Activated CD4-positive, alpha-beta memory T cell treated with anti-CD3 and anti-CD28 coated beads for 36 hours (primary cell): Measurements from ENCODE around the gene ABCB9. TPM values are rescaled to one million over a fixed set of nuclear protein-coding genes. Genes with fewer than 3 reads are reported as not detected.

ENCODE experiments used
- CTCF ChIA-PET: fragments of 350-600 bp; sonication (Branson Sonifier 250); formaldehyde crosslinking; loops from one replicate; lab custom pipeline; 2021; ENCODE audit warnings: antibody characterized with exemption, inconsistent platforms; lab: Charles Lee
- POLR2A ChIA-PET: fragments of 350-600 bp; sonication (Branson Sonifier 250); formaldehyde crosslinking; loops from one replicate; lab custom pipeline; 2021; ENCODE audit warnings: antibody characterized with exemption; lab: Charles Lee
- DNase-seq: peaks from one replicate; pipeline ENCODE4 v3.0.0-alpha.2; 2020
- H3K27ac Mint-ChIP-seq: one replicate; pipeline ENCODE4 v1.8.0; 2021; ENCODE audit warnings: mixed read lengths
- H3K27me3 Mint-ChIP-seq: one replicate; pipeline ENCODE4 v1.8.0; 2021; ENCODE audit warnings: mixed read lengths
- H3K36me3 Mint-ChIP-seq: one replicate; pipeline ENCODE4 v1.8.0; 2021; ENCODE audit warnings: mixed read lengths
- H3K4me1 Mint-ChIP-seq: one replicate; pipeline ENCODE4 v1.8.0; 2021; ENCODE audit warnings: low read depth, mixed read lengths
- H3K4me3 Mint-ChIP-seq: one replicate; pipeline ENCODE4 v1.8.0; 2021; ENCODE audit warnings: mild to moderate bottlenecking, mixed read lengths
- H3K9me3 Mint-ChIP-seq: one replicate; pipeline ENCODE4 v1.8.0; 2021; ENCODE audit warnings: mixed read lengths
- intact Hi-C: fragments of 100-400 bp; cut with micrococcal nuclease; formaldehyde crosslinking; loops from one replicate; pipeline ENCODE4 v1.15.1; 2023
- total RNA-seq, 2 experiments: library from RNA; stranded (reverse); gene quantifications; one replicate each; pipeline ENCODE4 v1.2.3, GENCODE V29; 2021

Gene ABCB9
- total RNA-seq, 2 experiments from 2014 or later = 2.7 to 3.6 TPM

DNA sequence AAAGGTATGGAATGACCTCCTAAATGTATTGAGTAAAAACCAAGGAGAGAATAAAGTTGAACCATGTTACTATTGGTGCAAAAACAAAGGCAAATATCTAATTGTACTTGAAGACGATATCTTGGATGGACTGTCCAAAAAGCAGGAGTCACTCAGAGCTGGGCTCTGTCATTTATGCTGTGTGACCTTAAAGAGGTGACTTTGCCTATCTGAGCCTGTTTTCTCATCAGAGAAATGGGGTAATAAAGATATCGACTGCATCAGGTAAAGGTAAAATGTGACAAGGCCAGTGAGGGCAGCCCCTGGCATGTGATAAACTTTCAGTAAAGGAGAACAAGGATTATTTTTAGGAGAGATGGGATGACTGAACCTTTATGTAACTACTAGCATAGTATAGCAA, 1.8 kb upstream of the ABCB9 start:
- ChIA-PET POLR2A (interaction anchor here (0.6 kb wide), 1 partner anchor 64 kb away, joined by 4 read pairs; no protein-coding TSS in a partner anchor), CTCF (interaction anchor here (0.7 to 1.5 kb wide), 2 partner anchors 22 to 107 kb away, joined by 3 read pairs; no protein-coding TSS in a partner anchor)
- Mint-ChIP-seq H3K36me3 (no peaks in the 10 kb centered on the region), H3K4me3 (no peak overlapping the region), H3K9me3 (no peaks in the 10 kb centered on the region), H3K4me1 (peaks cover 7% of the 10 kb centered on the region), H3K27ac (no peak overlapping the region), H3K27me3 (no peaks in the 10 kb centered on the region)
- no peak for DNase-seq
- intact Hi-C loops = no loop called here

DNA sequence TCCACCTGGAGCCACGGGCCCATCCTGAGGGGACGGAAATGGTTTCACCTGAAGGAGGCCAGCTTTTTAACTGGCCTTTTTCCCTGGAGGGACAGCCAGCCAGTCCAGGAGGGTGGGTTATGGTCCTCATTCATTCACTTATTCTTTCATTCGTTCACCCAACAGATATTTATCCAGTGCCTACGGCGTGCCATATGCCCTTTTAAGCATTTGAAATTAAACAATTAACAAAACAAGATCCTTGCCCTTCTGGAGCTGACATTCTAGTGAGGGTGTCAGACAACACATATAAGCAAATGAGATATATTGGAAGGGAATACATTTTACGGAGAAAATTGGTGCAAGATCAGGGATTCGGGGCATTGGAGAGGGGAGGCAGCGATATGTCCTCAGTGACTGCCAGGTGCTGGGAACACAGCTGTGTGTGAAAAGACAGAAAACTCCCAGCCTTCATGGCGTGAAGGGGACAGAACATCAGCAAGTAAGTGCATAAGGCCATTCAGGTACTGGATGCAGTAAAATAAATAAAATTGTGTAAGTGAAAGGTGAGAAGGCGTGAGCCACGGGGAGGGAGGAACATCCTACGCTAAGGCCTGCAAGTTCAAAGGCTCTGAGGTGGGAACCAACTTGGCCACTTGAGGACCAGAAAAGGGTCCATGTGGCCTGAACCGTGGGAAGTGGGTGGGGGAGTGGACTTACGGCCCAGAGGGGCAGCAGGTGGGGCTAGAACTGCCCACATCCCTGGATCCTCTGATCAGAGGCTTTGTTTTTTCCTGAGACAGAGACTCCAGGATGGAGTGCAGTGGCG, 684 bp upstream of the ABCB9 start:
- H3K9me3 Mint-ChIP-seq = no peaks in the 10 kb centered on the region
- no peaks in the 10 kb centered on the region for H3K36me3 Mint-ChIP-seq
- CTCF ChIA-PET = interaction anchor here (0.7 to 1.9 kb wide), 5 partner anchors 8 to 106 kb away, joined by 3 to 7 read pairs (median 4); partner anchors contain the start of gene OGFOD2
- no peak for DNase-seq
- H3K27me3 Mint-ChIP-seq = no peaks in the 10 kb centered on the region
- no peak overlapping the region for H3K27ac Mint-ChIP-seq
- POLR2A ChIA-PET = interaction anchor here (1.7 to 2.2 kb wide), 3 partner anchors 7 to 76 kb away, joined by 3 to 12 read pairs (median 5); partner anchors contain the start of gene OGFOD2
- H3K4me1 Mint-ChIP-seq = peaks cover 5% of the 10 kb centered on the region
- intact Hi-C loops = loop anchor here (1.0 kb wide), 1 partner anchor 7 kb away; no protein-coding TSS in a partner anchor
- H3K4me3 Mint-ChIP-seq = peak overlapping the region; percentile 20

DNA sequence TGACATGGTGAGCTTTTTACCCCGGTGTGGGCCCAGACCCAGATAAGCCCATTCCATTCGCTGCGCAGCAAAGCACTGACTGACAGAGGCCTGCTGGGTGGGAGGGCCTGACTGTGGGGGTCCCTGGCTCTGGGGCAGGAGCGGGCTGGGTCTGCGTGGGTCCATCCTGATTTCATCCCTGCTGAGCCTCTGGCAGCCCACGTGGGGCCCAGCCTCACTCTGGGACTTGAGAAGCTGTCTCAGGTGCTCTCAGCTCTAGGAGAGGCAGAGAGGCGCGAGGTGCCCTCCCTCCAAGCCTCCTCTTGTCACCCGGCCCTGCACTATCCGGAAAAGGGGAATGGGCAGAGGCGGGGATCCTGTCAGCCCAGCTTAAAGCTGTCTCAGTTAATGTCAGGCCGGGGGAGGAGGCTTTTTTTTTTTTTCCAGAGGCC, 927 bp downstream of the ABCB9 start:
- CTCF ChIA-PET = interaction anchor here (1.9 kb wide), 1 partner anchor 12 kb away, joined by 6 read pairs; no protein-coding TSS in a partner anchor
- intact Hi-C loops = no loop called here
- no peaks in the 10 kb centered on the region for H3K36me3 Mint-ChIP-seq
- H3K4me3 Mint-ChIP-seq = peak overlapping the region; percentile 62
- POLR2A ChIA-PET = interaction anchor here (0.6 to 2.2 kb wide), 3 partner anchors 9 to 212 kb away, joined by 3 to 12 read pairs (median 5); partner anchors contain the start of gene OGFOD2
- no peaks in the 10 kb centered on the region for H3K9me3 Mint-ChIP-seq
- DNase-seq = no peak
- H3K27ac Mint-ChIP-seq = no peak overlapping the region
- peaks cover 5% of the 10 kb centered on the region for H3K4me1 Mint-ChIP-seq
- H3K27me3 Mint-ChIP-seq = no peaks in the 10 kb centered on the region

DNA sequence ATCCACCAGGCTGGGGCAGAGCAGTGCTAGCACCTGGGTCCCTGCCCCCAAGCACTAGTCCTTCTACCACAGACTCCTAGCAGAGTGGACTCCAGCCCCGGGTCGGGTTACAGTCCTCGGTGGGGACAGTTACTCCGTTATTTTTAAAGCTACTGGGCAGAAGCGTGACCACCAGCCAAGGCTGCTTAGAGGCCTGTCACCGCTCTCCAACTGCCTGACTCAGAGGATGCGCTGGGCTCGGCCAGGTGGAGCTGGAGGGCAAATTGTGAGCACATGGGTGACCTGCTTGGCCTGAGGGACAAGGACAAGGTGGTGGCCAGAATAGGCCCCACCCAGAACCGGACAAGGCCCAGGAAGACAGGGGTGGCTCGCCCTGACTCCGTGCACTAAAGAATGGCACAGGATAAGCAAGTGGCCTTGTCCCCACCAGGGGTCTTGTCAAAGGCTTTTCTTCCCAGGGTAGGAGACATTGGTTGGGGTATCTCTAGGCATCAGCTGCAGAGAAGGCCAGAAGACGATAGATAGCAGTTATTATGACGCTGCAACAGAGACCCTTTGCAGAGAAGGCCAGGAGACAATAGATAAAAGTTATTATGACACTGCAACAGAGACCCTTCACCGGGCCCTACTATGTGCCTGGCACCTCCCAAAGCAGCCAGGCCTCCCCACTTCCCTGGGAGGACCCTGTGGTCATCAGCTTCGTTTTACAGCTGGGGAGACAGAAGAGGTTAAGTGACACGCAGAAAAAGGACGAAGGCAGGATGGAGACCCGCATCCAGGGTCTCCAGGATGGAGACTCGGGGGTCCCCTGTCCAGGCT, 1.6 kb downstream of the ABCB9 start:
- Mint-ChIP-seq H3K9me3 (no peaks in the 10 kb centered on the region), H3K27ac (no peak overlapping the region), H3K36me3 (no peaks in the 10 kb centered on the region), H3K4me1 (peaks cover 5% of the 10 kb centered on the region), H3K4me3 (peak overlapping the region; percentile 46), H3K27me3 (no peaks in the 10 kb centered on the region)
- no peak for DNase-seq
- intact Hi-C loops = no loop called here
- CTCF ChIA-PET = no interaction called here
- POLR2A ChIA-PET = interaction anchor here (0.6 to 1.8 kb wide), 2 partner anchors 9 to 211 kb away, joined by 3 to 5 read pairs; no protein-coding TSS in a partner anchor

DNA sequence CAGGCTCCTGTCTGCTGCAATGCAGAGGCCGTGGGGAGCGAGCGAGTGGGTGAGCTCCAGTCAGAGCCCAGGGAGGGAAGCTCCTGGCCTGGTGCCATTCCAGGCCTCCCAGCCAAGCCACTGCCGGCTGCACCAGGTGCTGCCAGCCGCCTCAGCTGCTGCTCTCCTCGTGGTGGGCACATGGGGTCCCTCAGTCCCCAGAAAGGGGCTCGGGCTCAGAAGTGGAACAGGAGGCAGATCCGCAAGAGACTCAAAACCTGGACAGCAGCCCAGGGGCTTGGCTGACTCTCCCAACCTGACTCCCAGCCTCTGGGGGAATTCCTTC, 2.4 kb downstream of the ABCB9 start:
- Mint-ChIP-seq H3K27ac (no peak overlapping the region), H3K9me3 (no peaks in the 10 kb centered on the region), H3K36me3 (no peaks in the 10 kb centered on the region), H3K27me3 (no peaks in the 10 kb centered on the region), H3K4me3 (no peak overlapping the region), H3K4me1 (peaks cover 5% of the 10 kb centered on the region)
- POLR2A ChIA-PET = no interaction called here
- DNase-seq = no peak
- intact Hi-C loops = no loop called here
- CTCF ChIA-PET = interaction anchor here (1.5 kb wide), 1 partner anchor 103 kb away, joined by 3 read pairs; no protein-coding TSS in a partner anchor

DNA sequence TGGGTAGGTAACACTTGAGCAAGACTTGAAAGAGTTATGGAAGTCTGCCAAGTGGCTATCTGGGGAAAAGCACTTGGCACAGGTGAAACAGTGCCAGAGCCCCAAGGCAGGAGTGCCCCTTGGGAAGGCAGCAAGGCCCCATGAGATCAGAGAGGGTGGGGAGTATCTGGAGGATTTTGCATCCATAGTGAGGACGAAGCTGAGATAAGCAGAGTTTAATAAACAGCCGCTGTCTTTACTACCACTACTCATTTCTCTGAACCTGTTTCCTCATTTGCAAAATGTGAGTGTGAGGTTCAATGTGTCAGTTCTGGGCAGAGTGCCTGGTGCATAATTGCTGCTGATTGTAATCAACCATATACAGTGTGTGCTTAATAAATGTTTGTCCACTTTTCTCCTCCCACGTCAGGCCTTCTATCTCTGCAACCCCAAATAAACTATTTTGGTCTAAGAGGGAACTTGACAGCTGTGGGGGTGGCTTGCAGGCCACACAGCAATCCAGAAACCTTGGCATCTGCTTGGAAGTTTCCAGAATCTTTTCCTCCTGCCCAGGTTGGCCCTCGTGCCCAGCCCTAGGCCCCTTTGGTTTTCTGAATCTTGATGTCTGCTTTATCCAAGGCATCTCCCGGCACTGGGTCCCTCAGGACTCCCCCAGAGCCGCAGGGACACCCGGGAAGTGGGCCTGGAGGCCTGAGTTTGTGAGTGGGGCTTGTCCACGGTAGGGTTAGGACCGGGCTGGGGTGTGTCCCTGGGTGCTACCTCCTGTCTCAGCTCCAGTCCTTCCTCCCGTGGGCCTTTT, 4.5 kb downstream of the ABCB9 start:
- no peaks in the 10 kb centered on the region for H3K27me3 Mint-ChIP-seq
- intact Hi-C loops = no loop called here
- no peak for DNase-seq
- peaks cover 5% of the 10 kb centered on the region for H3K4me1 Mint-ChIP-seq
- ChIA-PET CTCF (interaction anchor here (1.8 kb wide), 1 partner anchor 101 kb away, joined by 5 read pairs; no protein-coding TSS in a partner anchor), POLR2A (no interaction called here)
- H3K27ac Mint-ChIP-seq = no peak overlapping the region
- H3K36me3 Mint-ChIP-seq = no peaks in the 10 kb centered on the region
- H3K9me3 Mint-ChIP-seq = no peaks in the 10 kb centered on the region
- H3K4me3 Mint-ChIP-seq = no peak overlapping the region

DNA sequence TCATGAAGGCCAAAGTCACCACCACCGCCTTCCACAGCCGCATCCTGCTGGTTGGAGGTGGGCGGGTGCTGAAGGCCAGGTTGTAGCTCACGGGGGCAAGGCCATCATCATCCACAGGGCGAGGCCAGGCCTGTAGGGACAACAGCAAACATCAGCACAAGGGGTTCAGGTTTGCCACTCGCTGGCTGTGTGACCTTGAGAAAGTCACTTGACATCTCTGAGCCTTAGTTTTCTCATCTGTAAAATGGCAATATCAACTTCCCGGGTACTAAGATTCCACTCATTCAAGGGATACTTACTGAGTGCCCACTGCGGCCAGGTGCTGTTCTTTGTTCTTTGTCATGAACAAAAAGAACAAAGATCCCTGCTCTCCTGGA, 6.1 kb downstream of the ABCB9 start:
- peaks cover 5% of the 10 kb centered on the region for H3K4me1 Mint-ChIP-seq
- POLR2A ChIA-PET = no interaction called here
- CTCF ChIA-PET = interaction anchor here (1.8 kb wide), 1 partner anchor 99 kb away, joined by 5 read pairs; no protein-coding TSS in a partner anchor
- H3K36me3 Mint-ChIP-seq = no peaks in the 10 kb centered on the region
- no peaks in the 10 kb centered on the region for H3K27me3 Mint-ChIP-seq
- no peak for DNase-seq
- intact Hi-C loops = no loop called here
- no peak overlapping the region for H3K4me3 Mint-ChIP-seq
- no peaks in the 10 kb centered on the region for H3K9me3 Mint-ChIP-seq
- H3K27ac Mint-ChIP-seq = no peak overlapping the region

DNA sequence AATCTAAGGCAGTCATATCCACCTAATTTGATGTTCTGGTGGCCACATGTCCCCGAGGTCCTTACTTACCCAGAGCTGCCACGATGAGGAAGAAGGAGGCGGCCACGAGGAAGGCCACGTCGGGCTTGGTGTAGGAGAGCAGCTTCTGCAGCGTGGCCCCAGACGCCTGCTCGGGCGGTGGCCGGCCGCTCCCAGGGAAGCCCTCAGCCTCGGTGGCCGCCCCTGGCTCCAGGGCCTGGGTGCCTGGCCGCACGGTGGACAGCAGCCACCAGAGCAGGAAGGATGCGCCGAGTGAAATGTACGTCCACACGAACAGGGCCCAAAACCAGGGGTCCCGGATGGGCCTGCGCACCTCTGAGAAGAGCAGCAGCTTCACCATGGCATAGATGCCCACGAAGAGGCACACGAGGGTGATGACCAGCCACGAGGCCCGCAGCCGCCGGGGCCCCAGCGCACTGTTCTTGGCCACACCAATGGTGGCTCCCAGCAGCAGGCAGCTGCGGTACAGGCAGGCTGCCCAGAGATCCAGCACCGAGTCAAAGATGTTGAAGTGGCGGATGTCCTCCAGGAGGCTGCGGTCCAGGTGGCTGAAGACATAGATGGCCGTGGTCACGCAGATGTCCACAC, 6.6 kb downstream of the ABCB9 start:
- Mint-ChIP-seq H3K36me3 (no peaks in the 10 kb centered on the region), H3K4me1 (peaks cover 1% of the 10 kb centered on the region), H3K27ac (no peak overlapping the region), H3K4me3 (no peak overlapping the region), H3K9me3 (no peaks in the 10 kb centered on the region), H3K27me3 (no peaks in the 10 kb centered on the region)
- DNase-seq = no peak
- POLR2A ChIA-PET = no interaction called here
- intact Hi-C loops = no loop called here
- CTCF ChIA-PET = interaction anchor here (15.9 kb wide), 1 partner anchor 98 kb away, joined by 239 read pairs; no protein-coding TSS in a partner anchor

DNA sequence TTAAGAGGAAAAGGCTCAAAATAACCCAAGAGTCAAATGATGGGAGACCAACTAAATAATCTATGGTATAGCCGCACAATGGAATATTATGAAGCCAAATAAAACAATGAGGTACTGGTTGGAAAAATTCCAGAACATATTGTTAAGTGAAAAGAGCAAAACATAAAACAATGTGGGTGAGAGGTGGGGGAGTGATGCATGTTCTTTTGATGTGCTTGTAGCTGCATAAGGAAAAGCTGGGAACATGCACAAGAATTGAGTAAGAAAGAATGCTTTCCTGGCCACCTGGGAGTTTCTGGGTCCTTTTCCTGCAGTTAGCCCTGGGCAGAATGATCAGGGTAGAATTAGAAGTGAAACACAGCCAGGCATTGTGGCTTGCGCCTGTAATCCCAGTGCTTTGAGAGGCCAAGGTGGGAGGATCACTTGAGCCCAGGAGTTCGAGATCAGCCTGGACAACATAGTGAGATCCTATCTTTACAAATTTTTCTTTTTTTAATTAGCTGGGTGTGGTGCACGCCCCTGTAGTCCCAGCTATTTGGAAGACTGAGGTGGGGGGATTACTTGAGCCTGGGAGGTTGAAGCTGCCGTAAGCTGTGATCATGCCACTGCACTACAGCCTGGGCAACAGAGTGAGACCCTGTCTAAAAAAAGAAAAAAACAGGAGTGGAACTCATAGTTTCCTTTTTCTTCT, 7.9 kb downstream of the ABCB9 start:
- DNase-seq = no peak
- Mint-ChIP-seq H3K4me3 (no peak overlapping the region), H3K9me3 (no peaks in the 10 kb centered on the region), H3K27me3 (no peaks in the 10 kb centered on the region), H3K36me3 (no peaks in the 10 kb centered on the region), H3K4me1 (no peaks in the 10 kb centered on the region), H3K27ac (no peak overlapping the region)
- ChIA-PET CTCF (interaction anchor here (15.9 kb wide), 1 partner anchor 97 kb away, joined by 239 read pairs; no protein-coding TSS in a partner anchor), POLR2A (no interaction called here)
- intact Hi-C loops = no loop called here

DNA sequence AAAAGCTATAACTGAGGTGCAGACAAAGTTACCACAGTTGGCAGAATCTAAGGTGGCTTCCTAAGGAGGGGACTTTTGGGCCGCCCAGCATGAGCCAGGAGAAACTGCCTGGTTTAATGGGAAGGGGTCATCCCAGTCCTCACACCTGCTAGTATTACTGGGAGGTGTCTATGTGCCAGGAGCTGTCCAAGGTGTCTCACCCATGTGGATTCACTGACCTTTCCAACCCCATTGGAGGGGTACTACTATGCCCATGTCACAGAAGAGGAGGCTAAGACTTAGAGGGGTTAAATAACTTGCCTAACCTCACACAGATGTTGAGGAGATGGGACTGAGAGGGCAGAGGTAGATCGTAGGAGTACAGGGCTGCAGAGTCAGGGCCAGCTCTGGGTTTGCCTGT, 10.2 kb downstream of the ABCB9 start:
- Mint-ChIP-seq H3K4me1 (peaks cover 2% of the 10 kb centered on the region), H3K4me3 (no peak overlapping the region), H3K36me3 (no peaks in the 10 kb centered on the region), H3K9me3 (no peaks in the 10 kb centered on the region), H3K27ac (no peak overlapping the region), H3K27me3 (no peaks in the 10 kb centered on the region)
- DNase-seq = no peak
- POLR2A ChIA-PET = no interaction called here
- intact Hi-C loops = no loop called here
- CTCF ChIA-PET = interaction anchor here (0.6 to 15.9 kb wide), 5 partner anchors 10 to 282 kb away, joined by 3 to 239 read pairs (median 3); no protein-coding TSS in a partner anchor
